Pons (tissue), 1 donor: Measurements from ENCODE around the gene CGB3.
A peak's percentile ranks its signal among the peaks of the same experiment; 100 is the strongest.
"Not testable (repeated sequence)": the region's sequence is repeated elsewhere in the genome, so short reads cannot be mapped to it uniquely, and the experiment has no call there.

Experiments
- DNase-seq: peaks from one replicate; pipeline ENCODE4 v3.0.0-alpha.2; 2016; ENCODE audit warnings: low spot score

The CGB3 gene

GRCh38 chr19:49042666-49043065 is 18.5 kb upstream of the CGB3 start:
- DNase-seq = not testable (repeated sequence)

- no peak for DNase-seq
Observed at GRCh38 chr19:49042177-49042576, 18.0 kb upstream of the CGB3 start.

- DNase-seq = not testable (repeated sequence)
Observed at GRCh38 chr19:49039736-49040135, 15.6 kb upstream of the CGB3 start.

DNA sequence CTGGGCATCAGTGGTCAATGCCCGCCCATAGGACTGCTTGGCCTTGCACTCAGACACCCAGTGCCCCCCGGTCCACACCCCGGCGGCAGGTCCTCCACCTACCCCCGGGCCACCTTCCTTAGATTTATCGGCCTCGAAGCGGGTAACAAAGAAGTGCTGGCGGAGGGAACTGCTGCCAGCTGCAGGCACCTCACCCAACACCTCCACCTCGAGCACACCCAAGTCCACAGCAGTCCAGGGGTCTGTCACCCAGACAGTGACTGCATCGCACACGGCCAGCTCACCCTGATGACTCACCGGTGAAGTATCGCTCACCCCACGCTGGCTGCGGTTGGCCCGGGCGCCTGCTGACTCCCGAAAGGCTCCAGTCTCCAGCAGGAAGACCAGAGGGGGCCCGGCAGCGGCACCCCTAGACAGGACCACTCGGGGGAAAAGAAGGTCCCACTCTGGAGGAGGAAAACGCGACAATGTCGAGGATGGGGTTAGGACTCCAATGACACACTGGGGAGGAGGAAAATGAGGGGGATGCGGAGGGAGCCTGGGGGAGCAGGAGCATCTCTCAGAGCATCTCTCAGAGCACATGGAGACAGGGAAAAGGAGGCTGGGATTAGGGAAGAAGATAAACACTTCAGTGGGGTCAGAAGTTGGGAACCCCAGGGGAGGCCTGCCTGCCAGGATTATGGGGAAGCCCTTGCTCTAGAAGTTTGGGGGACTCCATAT is 14.6 kb upstream of the CGB3 start:
- not testable (repeated sequence) for DNase-seq

- not testable (repeated sequence) for DNase-seq
Observed at GRCh38 chr19:49038111-49038510, 14.0 kb upstream of the CGB3 start.

GRCh38 chr19:49036815-49037214 is 12.7 kb upstream of the CGB3 start, which contains the start of gene CGB1:
Gene CGB1 (minus strand): TSS chr19:49036895. CDS start chr19:49036711, 184 bp downstream.
- DNase-seq = not testable (repeated sequence)

GRCh38 chr19:49031642-49032301 is 7.6 kb upstream of the CGB3 start, which contains the start of gene CGB2:
Gene CGB2 (plus strand): TSS chr19:49031890. CDS start chr19:49032096, 206 bp downstream.
- DNase-seq = peak; percentile 17

DNA sequence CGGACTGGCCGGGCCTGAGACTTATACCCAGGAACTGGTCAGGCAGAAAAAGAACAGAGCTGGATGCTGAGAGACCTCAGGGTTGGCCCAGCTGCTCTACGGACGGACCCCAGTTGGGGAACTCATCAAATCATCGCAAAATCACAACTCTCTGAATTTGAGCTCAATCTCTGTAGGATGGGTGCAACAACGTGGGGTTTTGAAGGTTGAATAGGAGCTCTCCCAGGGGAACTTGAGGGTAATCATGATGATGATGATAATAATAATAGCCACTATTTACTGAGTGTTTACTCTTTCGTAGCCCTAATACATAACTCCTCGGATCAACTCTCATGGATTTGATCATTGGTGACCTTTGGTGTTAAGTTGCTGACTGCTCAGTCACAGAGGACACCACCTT is 6.2 kb upstream of the CGB3 start:
- not testable (repeated sequence) for DNase-seq

DNA sequence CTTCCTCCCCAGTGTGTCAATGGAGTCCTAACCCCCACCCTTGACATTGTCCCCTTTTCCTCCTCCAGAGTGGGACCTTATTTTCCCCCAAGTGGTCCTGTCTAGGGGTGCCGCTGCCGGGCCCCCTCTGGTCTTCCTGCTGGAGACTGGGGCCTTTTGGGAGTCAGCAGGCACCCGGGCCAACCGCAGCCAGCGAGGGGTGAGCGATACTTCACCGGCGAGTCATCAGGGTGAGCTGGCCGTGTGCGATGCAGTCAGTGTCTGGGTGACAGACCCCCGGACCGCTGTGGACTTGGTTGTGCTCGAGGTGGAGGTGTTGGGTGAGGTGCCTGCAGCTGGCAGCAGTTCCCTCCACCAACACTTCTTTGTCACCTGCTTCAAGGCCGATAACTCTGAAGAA is 5.6 kb upstream of the CGB3 start:
- DNase-seq = not testable (repeated sequence)

GRCh38 chr19:49028686-49029085 is 4.6 kb upstream of the CGB3 start:
- DNase-seq = not testable (repeated sequence)

- DNase-seq = not testable (repeated sequence)
Observed at GRCh38 chr19:49025599-49025998, 1.5 kb upstream of the CGB3 start.

- not testable (repeated sequence) for DNase-seq
Observed at GRCh38 chr19:49025088-49025487, 955 bp upstream of the CGB3 start.

DNA sequence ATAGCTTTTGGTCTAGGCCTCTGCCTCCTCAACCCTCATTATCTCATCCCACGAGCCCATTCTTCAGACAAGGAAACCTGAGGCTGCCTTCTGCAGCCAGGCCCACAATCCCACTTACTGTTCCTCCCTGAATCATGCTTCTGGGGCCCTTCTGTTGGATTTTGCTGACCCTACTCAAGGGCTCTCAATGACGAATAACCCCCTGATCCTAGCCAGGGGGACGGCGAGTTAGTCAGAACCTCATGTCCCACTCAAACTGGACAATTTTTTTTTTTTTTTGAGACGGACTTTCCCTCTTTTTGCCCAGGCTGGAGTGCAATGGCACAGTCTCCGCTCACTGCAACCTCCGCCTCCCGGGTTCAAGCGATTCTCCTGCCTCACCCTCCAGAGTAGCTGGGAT is 2.0 kb downstream of the CGB3 start:
- no peak for DNase-seq

DNA sequence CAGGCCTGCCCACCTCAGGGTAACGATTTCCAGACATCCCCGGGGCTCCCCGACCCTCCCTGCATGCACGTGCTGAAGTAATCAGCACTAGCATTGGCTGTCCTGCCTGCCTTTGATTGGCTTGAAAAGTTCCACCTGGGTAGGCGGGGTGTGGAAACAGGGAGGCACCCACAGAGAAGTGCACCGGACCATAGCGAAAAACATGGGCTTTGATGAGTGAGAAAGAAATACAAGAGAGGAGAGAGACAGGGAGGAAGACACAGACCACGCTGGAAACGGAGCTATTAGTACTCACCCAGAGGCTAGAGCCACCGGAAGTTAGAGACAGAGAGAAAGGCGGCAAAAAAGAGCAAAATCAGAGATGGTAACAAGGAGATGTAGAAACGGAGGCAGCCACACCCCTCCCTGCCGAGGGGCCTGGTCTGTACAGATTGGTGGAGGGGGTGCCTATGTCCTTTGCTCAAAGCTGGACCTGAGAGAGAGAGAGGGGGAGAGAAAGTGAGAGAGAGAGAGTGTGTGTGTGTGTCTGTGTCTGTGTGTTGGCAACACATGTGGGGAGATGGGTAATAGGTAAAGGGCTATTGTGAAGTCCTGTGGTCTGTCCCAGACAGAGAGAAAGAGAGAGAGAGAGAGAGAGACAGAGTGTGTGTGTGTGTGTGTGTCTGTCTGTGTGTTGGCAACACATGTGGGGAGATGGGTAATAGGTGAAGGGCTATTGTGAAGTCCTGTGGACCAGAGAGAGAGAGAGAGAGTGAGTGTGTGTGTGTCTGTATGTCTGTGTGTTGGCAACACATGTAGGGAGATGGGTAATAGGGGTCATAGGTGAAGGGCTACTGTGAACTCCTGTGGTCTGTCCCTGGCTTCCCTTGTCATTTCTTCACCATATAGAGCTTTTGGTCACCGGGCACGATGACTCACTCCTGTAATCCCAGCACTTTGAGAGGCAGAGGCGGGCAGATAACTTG is 2.9 kb downstream of the CGB3 start:
- no peak for DNase-seq

DNA sequence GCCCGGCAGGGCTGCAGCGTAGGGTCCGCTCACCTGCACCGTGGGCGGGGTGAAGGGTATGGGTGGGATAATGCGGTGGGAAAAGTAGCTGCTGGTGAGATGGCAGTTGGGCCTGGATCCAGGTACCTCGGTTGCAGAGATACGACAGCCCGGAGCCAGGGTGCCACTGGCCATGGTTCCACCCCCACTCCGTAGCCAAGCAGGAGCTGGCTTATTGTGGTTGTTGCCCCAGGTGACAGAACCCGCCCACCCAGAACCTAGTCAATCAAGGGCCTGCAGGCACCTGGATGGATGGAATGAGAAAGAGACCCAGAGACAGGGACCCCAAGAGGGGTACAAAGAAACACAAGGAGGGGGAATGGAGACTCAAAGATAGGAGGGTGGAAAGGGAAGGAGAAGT is 3.8 kb downstream of the CGB3 start:
- DNase-seq = no peak

DNA sequence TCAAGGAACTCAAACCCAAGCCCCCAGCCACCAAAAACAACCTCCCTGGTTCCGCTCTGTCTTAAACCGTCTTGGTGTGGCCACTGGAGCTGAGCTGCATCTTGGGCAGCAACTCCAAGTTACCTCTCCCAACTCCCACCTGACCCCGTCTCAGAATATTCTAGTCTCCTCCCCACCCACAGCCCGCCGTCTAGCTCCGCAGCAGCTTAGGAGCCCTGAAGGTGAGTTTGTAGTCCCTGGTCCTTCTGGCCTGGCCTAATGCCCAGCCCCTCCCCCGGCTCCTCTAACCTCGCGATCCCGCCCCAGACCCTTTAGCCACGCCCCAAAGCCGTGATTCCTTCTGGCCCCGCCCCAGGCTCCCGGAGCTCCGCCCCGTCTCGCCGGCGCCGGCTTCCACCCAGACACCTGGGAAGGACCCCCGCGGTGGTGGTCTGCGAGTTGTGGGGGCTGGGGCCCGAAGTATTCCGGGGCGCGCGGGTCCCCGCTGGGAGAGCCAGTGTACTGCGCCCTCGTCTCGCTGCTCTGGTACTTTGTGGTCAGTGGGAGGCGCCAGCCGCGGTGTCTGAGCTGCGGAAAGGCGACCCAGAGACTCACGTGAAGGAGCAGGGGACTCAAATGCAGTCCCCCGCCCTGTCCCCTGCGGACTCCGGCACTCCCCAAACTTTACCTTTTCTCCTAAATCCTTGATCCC is 4.7 kb downstream of the CGB3 start:
- DNase-seq = peak; percentile 21

GRCh38 chr19:49018388-49019241 is 5.5 kb downstream of the CGB3 start:
- not testable (repeated sequence) for DNase-seq

DNA sequence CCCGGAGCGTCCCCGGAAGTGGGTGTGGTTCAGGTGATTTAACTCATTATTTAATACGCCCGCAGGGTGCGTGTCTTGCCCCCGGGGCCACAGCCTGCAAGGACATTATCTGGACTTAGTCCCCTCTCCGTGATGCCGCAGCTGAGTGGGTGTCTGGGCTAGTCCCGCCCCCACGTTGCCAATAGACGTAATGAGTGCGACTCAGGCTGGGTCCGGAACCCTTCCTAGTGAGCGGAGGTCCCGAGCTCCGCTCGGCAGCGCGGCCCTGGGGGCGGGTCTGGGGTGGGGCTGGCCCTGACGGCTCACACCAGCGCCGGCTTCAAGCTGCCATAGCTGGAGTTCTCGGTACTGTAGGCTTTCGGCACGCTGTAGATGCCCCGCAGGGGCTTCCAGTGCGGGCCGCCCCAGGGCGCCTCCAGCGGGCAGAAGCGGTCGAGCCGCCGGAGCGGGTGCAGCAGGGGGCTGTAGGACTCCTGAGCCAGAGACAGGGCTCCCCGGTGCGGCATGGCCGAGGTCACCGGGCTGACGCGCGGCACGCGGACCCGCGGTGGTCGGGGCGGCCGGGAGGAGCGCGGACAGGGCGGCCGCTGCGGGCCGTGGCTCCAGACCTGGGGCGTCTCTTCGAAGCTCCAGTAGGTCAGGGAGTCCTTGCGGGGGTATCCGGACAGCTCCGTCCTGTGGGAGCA is 6.3 kb downstream of the CGB3 start:
- DNase-seq = no peak

- no peak for DNase-seq
Observed at GRCh38 chr19:49017041-49017665, 7.0 kb downstream of the CGB3 start, which contains the start of gene LHB. Gene LHB (minus strand): TSS chr19:49017091. CDS start chr19:49017081, 10 bp downstream.
